Measurements from ENCODE around the gene TACC2.

Gene TACC2

GRCh38 chr10:122181876-122182275 is 192.9 kb downstream of the TACC2 start:
- no peaks in the 10 kb centered on the region for H4K20me1 ChIP-seq (ENCODE audit: insufficient read depth)
- H3K9ac ChIP-seq = no peak overlapping the region
- no peak for TF ChIP-seq CTCF (conservative IDR thresholded peaks at IDR 0.05; ENCODE audit: low read depth, low read length)
- H3K4me1 ChIP-seq (ENCODE audit: low read depth, poor library complexity, severe bottlenecking) = no peaks in the 10 kb centered on the region
- no peaks in the 10 kb centered on the region for H3K36me3 ChIP-seq (ENCODE audit: insufficient read depth)
- no peak overlapping the region for H3K4me3 ChIP-seq (IDR thresholded peaks at IDR 0.05; ENCODE audit: insufficient read depth, low read depth, low read length)
- H2AFZ ChIP-seq (ENCODE audit: low read depth) = no peak overlapping the region
- no peaks in the 10 kb centered on the region for H3K79me2 ChIP-seq (ENCODE audit: insufficient read depth, low read depth)
- no peaks in the 10 kb centered on the region for H3K27me3 ChIP-seq (ENCODE audit: insufficient read depth, low read depth)
- H3K27ac ChIP-seq = no peak overlapping the region
- no peak overlapping the region for H3K4me2 ChIP-seq

DNA sequence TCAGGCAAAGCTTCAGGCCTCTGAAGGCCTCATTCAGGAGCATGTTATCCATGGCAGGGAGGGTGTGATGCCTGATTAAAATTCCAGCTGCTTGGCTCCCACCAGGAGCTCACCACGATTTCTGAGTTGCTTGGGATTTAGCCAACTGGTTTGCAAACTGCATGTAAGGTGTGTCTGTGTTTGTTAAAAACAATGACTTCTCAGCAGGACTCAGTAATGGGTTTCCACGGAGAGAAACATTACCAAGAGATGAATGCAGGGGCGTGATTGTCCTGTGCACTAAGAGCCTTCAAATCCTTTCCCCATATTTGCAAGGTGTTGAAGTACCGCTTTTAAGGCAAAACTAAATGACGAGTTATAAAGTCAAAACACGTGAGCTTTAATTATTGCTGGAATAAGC is 193.3 kb downstream of the TACC2 start:
- H3K4me1 ChIP-seq (ENCODE audit: low read depth, poor library complexity, severe bottlenecking) = no peaks in the 10 kb centered on the region
- no peaks in the 10 kb centered on the region for H3K79me2 ChIP-seq (ENCODE audit: insufficient read depth, low read depth)
- H3K36me3 ChIP-seq (ENCODE audit: insufficient read depth) = no peaks in the 10 kb centered on the region
- TF ChIP-seq CTCF (conservative IDR thresholded peaks at IDR 0.05; ENCODE audit: low read depth, low read length) = no peak
- no peak overlapping the region for H2AFZ ChIP-seq (ENCODE audit: low read depth)
- no peaks in the 10 kb centered on the region for H3K27me3 ChIP-seq (ENCODE audit: insufficient read depth, low read depth)
- H3K4me3 ChIP-seq (IDR thresholded peaks at IDR 0.05; ENCODE audit: insufficient read depth, low read depth, low read length) = no peak overlapping the region
- H3K9ac ChIP-seq = no peak overlapping the region
- no peak overlapping the region for H3K4me2 ChIP-seq
- no peaks in the 10 kb centered on the region for H4K20me1 ChIP-seq (ENCODE audit: insufficient read depth)
- H3K27ac ChIP-seq = no peak overlapping the region

GRCh38 chr10:122184254-122184653 is 195.3 kb downstream of the TACC2 start:
- H3K4me1 ChIP-seq (ENCODE audit: low read depth, poor library complexity, severe bottlenecking) = no peaks in the 10 kb centered on the region
- H3K4me3 ChIP-seq (IDR thresholded peaks at IDR 0.05; ENCODE audit: insufficient read depth, low read depth, low read length) = no peak overlapping the region
- no peaks in the 10 kb centered on the region for H4K20me1 ChIP-seq (ENCODE audit: insufficient read depth)
- H3K9ac ChIP-seq = no peak overlapping the region
- H2AFZ ChIP-seq (ENCODE audit: low read depth) = no peak overlapping the region
- no peaks in the 10 kb centered on the region for H3K79me2 ChIP-seq (ENCODE audit: insufficient read depth, low read depth)
- H3K27me3 ChIP-seq (ENCODE audit: insufficient read depth, low read depth) = no peaks in the 10 kb centered on the region
- no peaks in the 10 kb centered on the region for H3K36me3 ChIP-seq (ENCODE audit: insufficient read depth)
- no peak overlapping the region for H3K27ac ChIP-seq
- TF ChIP-seq CTCF (conservative IDR thresholded peaks at IDR 0.05; ENCODE audit: low read depth, low read length) = no peak
- H3K4me2 ChIP-seq = no peak overlapping the region

- Histone ChIP-seq H2AFZ (ENCODE audit: low read depth) (no peak overlapping the region), H3K79me2 (ENCODE audit: insufficient read depth, low read depth) (no peaks in the 10 kb centered on the region), H3K4me1 (ENCODE audit: low read depth, poor library complexity, severe bottlenecking) (no peaks in the 10 kb centered on the region), H3K27ac (no peak overlapping the region), H3K9ac (no peak overlapping the region), H3K27me3 (ENCODE audit: insufficient read depth, low read depth) (no peaks in the 10 kb centered on the region), H3K4me2 (no peak overlapping the region), H4K20me1 (ENCODE audit: insufficient read depth) (no peaks in the 10 kb centered on the region), H3K4me3 (IDR thresholded peaks at IDR 0.05; ENCODE audit: insufficient read depth, low read depth, low read length) (no peak overlapping the region), H3K36me3 (ENCODE audit: insufficient read depth) (no peaks in the 10 kb centered on the region)
- no peak for TF ChIP-seq CTCF (conservative IDR thresholded peaks at IDR 0.05; ENCODE audit: low read depth, low read length)
Observed at GRCh38 chr10:122185643-122186042, 196.7 kb downstream of the TACC2 start.
